Astrocyte of the spinal cord (primary cell): ENCODE results near the gene TBX10.

Experiments used
- DNase-seq: peaks from one replicate; pipeline ENCODE4 v3.0.0; 2011; ENCODE audit warnings: low read depth, low spot score
- H3K4me3 ChIP-seq: 2 replicates; pipeline ENCODE4 v1.5.1; 2011; ENCODE audit warnings: low read depth, mild to moderate bottlenecking, low read length, moderate library complexity
- in situ Hi-C: cut with HindIII; loops from 2 replicates; pipeline ENCODE4 v1.10.0; 2017; ENCODE audit warnings: low sequenced_read_pairs
- TF ChIP-seq, protein P1 (sequence below): IDR thresholded peaks from 2 replicates; pipeline ENCODE4 v1.5.1; 2012; ENCODE audit warnings: low read depth, mild to moderate bottlenecking, low read length, inconsistent platforms

Gene TBX10

DNA sequence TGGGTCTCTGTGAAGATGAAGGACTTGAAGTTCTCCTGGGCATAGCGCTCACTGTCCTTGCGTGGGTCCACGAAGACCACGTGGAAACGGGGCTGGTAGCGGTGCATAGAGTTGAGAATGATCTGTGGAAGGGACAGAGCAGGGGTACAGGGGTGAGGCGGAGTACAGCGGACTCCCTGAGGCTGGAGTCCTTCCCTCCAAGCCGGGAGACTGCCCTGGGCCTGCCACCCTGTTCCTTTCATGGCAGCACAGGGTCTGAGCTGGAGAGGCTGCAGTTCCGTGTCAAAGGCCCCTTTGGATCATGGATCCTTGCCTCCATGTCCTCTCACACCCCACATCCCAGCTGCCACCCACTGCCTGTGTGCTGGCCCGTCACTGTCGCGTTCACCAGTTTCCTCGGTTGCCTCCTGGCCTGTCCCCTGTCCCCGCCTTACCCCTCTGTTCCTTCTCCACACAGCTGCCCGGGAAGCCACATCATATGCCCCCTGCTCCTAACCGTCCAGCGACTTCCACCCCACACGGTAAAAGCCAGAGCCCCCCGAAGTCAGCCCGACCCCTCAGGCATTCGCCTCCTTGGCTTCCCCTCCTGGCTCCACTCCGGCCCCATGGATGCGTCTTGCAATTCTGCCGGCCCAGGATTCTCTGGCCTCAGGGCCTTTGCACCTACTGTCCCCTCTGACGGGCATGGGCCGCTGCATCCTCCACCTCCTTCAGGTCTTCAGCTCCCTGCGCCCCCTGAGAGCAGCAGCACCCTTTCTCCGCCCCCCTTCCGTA, 6.4 kb downstream of the TBX10 start:
- no peak for DNase-seq
- TF ChIP-seq, protein P1, sequence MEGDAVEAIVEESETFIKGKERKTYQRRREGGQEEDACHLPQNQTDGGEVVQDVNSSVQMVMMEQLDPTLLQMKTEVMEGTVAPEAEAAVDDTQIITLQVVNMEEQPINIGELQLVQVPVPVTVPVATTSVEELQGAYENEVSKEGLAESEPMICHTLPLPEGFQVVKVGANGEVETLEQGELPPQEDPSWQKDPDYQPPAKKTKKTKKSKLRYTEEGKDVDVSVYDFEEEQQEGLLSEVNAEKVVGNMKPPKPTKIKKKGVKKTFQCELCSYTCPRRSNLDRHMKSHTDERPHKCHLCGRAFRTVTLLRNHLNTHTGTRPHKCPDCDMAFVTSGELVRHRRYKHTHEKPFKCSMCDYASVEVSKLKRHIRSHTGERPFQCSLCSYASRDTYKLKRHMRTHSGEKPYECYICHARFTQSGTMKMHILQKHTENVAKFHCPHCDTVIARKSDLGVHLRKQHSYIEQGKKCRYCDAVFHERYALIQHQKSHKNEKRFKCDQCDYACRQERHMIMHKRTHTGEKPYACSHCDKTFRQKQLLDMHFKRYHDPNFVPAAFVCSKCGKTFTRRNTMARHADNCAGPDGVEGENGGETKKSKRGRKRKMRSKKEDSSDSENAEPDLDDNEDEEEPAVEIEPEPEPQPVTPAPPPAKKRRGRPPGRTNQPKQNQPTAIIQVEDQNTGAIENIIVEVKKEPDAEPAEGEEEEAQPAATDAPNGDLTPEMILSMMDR = no peak
- in situ Hi-C loops = no loop called here
- H3K4me3 ChIP-seq = no peak overlapping the region

DNA sequence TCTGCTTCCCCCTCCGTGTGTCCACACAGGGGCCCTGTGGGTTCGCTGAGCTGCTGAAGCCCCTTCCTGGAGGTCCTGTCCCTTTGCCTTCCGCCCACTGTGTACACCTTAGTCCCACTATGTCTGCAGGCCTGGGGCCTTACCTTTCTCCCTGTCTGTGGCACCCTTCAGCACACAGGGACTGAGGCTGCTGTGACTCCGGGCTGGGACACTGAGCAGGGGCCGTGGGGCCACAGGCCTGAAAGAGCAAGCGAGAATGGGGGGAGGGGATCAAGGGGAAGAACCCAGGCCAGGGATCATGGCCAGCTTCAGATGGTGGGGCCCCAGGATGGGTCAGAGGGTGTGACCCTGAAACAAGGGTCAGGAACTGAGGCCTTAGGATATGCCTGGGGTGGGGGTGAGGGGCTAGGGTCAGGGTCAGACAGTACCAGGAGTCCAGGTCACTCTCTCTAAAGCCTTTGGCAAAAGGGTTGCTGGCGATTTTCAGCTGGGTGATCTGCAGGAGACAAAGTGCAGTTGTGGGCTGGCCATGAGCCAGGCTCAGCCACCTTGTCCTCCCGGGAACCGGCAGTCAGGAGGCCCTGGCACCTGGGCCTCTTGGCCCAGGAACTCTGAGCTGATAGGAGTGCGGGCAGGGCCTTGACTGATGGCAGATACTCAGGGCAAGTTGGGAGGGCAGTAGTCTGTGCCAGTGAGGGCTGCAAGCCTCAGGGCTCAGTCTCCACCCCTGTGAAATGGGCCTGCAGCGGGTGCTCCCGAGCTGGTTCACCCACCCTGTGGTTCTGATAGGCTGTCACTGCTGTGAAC, 7.2 kb downstream of the TBX10 start:
- in situ Hi-C loops = no loop called here
- TF ChIP-seq, protein P1 = no peak
- H3K4me3 ChIP-seq = no peak overlapping the region
- DNase-seq = no peak

DNA sequence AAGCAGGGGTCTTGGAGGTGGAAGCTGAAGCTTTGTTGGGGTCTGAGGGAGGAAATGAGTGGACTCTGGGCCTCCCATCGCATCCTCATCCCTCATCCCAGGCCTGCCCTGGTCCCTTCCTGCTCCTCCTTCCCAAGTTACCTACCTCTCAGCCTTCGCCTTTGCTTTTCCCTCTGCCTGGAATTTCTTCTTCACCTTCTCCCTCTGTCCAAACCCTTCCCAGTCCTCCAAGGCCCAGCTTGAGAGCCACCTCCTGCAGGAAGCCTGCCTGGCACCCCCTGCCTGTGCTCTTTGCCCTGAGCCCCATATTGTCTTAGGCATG, 7.7 kb downstream of the TBX10 start:
- TF ChIP-seq, protein P1 = no peak
- in situ Hi-C loops = no loop called here
- H3K4me3 ChIP-seq = no peak overlapping the region
- no peak for DNase-seq

DNA sequence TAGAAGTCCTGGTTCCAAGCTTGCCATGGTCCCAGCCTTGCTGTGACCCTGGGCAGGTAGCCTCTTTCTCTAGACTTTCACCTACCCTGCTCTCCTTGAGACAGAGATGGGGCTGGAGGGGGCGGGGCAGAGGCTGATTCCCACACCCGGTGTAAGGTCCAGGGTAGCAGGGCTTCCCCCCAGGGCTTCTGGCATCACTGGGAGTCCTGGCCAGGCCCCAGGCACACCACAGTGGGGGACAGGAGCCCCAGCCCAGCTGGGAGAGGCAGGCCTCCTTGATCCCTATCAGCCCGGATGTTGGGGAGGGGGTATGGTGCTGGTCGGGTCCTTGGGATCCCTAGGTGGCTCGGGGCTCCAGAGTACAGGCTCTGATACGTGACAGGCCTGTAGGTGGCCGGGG, 8.2 kb downstream of the TBX10 start:
- no peak for DNase-seq
- TF ChIP-seq, protein P1 = no peak
- in situ Hi-C loops = no loop called here
- no peak overlapping the region for H3K4me3 ChIP-seq

DNA sequence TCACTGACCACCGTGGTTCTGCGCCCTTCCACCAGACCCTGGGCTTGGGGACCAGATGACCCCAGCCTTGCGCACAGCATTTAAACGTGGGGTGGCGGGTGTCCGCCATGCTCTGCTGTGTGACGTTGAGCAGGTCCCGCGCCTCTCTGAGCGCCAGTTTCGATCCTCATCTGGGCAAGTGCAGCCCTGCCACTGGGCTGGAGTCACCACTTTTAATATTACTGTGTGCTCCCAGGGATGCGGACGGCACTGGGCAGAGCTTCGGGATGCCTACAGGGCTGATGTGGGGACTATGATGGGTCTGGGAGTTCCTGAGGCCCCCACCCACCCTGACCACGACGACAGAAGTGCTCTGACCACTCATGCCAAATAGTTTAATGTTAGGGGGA, 8.6 kb downstream of the TBX10 start:
- peak overlapping the region; percentile 52 for H3K4me3 ChIP-seq
- in situ Hi-C loops = no loop called here
- TF ChIP-seq, protein P1 = no peak
- DNase-seq = no peak

DNA sequence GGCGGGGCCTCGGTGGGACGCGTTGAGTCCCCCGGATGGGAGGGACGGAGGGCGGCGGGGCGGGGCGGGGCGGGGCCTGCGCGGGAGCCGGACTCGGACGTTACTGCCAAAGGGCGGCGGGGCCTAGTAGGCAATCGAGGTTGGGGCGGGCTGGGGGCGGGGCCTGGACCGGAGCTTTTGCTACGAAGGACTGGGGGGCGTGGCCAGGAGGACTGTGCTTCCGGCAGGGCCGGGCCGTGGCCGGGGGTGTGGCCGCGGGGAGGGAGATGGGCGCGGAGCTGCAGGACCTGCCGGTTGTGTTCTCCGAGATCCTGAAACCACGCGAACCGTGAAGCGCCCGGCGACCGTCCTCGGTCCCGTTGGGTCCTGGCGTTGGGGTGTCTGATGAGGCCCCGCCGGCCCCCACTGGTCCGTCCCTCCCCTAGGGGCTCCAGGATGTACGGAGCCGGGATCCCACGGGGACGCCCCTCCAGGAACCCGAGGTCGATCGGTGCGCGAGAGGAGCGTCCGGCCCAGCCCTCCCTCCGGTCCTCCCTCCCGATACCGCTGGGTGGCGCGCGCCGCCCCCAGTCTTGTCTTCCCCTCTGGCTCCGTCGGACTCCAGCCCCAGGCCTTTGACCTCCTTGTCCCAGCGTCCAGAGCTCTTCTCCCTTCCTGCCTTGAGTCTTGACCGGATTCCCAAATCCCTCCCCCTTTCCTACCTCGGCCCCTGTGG, 9.2 kb downstream of the TBX10 start:
- in situ Hi-C loops = no loop called here

More for the DNA sequence above, 9.2 kb downstream of the TBX10 start:
- TF ChIP-seq, protein P1 = peak; percentile 78
- H3K4me3 ChIP-seq = peak overlapping the region; percentile 52
- peak; percentile 97 for DNase-seq
